Body of pancreas (tissue), 4 donors: ENCODE results near the gene TMEM238L.

Experiments used
- CTCF ChIP-seq, 7 experiments: fragments of 450-650 bp in 4 of 7; fragments of 200-600 bp in 3 of 7; sonication (generic) in 3 of 7; IDR thresholded peaks; one replicate each; pipeline ENCODE4 v1.5.1; 2016 to 2019; ENCODE audit warnings: antibody characterized with exemption in 7 of 7
- POLR2A ChIP-seq, 3 donors: fragments of 450-650 bp; IDR thresholded peaks; one replicate each; pipeline ENCODE4 v1.6.1; 2016; ENCODE audit warnings: antibody characterized with exemption in 3 of 3, mild to moderate bottlenecking in 2 of 3

GRCh38 chr17:10752696-10753095, 51.2 kb downstream of the TMEM238L start:
- TF ChIP-seq CTCF (IDR thresholded peaks at IDR 0.05), result no peak
- no peak for TF ChIP-seq POLR2A (IDR thresholded peaks at IDR 0.05)
